Neural progenitor cell (in vitro differentiated cells): ENCODE data around the gene MBNL2.

ENCODE experiments used
- EZH2 ChIP-seq: fragments of 200-600 bp; sonication (generic); IDR thresholded peaks from 2 replicates; pipeline ENCODE4 v1.6.1; 2017; ENCODE audit warnings: antibody characterized with exemption, mild to moderate bottlenecking, moderate library complexity
- EZH2phosphoT487 ChIP-seq: fragments of 200-600 bp; sonication (generic); IDR thresholded peaks from 2 replicates; pipeline ENCODE4 v1.6.1; 2017; ENCODE audit warnings: antibody characterized with exemption
- TF ChIP-seq, protein P1 (sequence below): fragments of 200-600 bp; sonication (generic); IDR thresholded peaks from 2 replicates; pipeline ENCODE4 v1.5.1; 2017; ENCODE audit warnings: antibody characterized with exemption, mild to moderate bottlenecking

DNA sequence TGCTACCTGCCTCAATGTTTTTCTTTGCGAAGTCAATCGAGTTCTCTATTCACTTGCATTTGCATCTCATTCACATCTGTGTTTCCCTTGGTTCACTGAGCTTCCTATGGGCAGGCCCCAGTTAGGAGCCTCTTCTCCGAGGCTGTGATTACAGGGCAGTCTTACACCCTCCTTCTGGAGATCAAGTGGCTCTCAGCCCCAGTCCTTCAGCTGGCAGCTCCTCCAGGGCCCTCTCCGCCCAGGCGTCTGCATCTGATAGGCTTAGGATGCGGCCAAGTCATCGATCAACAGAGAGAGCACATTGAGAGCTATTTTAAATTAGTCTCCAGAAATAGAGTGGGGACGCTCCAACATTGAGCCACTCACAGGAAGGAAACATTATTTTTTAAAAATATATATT is 44.2 kb downstream of the MBNL2 start:
- TF ChIP-seq, protein P1, sequence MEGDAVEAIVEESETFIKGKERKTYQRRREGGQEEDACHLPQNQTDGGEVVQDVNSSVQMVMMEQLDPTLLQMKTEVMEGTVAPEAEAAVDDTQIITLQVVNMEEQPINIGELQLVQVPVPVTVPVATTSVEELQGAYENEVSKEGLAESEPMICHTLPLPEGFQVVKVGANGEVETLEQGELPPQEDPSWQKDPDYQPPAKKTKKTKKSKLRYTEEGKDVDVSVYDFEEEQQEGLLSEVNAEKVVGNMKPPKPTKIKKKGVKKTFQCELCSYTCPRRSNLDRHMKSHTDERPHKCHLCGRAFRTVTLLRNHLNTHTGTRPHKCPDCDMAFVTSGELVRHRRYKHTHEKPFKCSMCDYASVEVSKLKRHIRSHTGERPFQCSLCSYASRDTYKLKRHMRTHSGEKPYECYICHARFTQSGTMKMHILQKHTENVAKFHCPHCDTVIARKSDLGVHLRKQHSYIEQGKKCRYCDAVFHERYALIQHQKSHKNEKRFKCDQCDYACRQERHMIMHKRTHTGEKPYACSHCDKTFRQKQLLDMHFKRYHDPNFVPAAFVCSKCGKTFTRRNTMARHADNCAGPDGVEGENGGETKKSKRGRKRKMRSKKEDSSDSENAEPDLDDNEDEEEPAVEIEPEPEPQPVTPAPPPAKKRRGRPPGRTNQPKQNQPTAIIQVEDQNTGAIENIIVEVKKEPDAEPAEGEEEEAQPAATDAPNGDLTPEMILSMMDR = no peak
- no peak for TF ChIP-seq EZH2
- no peak for TF ChIP-seq EZH2phosphoT487
